DOHH2 (cell line): ENCODE measurements around the gene CDC25B.

Experiments
- EZH2phosphoT487 ChIP-seq: fragments of 200-600 bp; sonication (generic); IDR thresholded peaks from 2 replicates; pipeline ENCODE4 v1.6.1; 2017; ENCODE audit warnings: borderline replicate concordance, mild to moderate bottlenecking, antibody characterized with exemption, low read length, moderate library complexity, mixed read lengths
- TF ChIP-seq, protein P1 (sequence below): fragments of 200-600 bp; sonication (generic); IDR thresholded peaks from one replicate; pipeline ENCODE4 v1.5.1; 2014; ENCODE audit warnings: antibody characterized with exemption, mild to moderate bottlenecking, low read depth, low read length; ENCODE audit not compliant: poor library complexity, severe bottlenecking

GRCh38 chr20:3752386-3752759 is 43.7 kb upstream of the CDC25B start:
- TF ChIP-seq, protein P1, sequence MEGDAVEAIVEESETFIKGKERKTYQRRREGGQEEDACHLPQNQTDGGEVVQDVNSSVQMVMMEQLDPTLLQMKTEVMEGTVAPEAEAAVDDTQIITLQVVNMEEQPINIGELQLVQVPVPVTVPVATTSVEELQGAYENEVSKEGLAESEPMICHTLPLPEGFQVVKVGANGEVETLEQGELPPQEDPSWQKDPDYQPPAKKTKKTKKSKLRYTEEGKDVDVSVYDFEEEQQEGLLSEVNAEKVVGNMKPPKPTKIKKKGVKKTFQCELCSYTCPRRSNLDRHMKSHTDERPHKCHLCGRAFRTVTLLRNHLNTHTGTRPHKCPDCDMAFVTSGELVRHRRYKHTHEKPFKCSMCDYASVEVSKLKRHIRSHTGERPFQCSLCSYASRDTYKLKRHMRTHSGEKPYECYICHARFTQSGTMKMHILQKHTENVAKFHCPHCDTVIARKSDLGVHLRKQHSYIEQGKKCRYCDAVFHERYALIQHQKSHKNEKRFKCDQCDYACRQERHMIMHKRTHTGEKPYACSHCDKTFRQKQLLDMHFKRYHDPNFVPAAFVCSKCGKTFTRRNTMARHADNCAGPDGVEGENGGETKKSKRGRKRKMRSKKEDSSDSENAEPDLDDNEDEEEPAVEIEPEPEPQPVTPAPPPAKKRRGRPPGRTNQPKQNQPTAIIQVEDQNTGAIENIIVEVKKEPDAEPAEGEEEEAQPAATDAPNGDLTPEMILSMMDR = no peak
- no peak for TF ChIP-seq EZH2phosphoT487
